ENCODE results near the gene SLC29A2. TPM values are rescaled to one million over a fixed set of nuclear protein-coding genes. Genes with fewer than 3 reads are reported as not detected.

SLC29A2 gene
- total and polyA plus RNA-seq, 2 donors (not counting 1 experiment from before 2014, with no cell fraction given), result 16.2 to 18.5 TPM

GRCh38 chr11:66408488-66409214, 37.1 kb upstream of the SLC29A2 start:
- POLR2A ChIA-PET, result interaction anchor here (2.6 kb wide), 1 partner anchor 269 kb away, joined by 15 read pairs; the partner anchor contains the start of gene RBM4B
- Histone ChIP-seq H3K4me2 (replicated peaks; ENCODE audit: low read depth, low read length, poor library complexity, severe bottlenecking) (peak overlapping the region; percentile 88), H3K4me3 (ENCODE audit: control extremely low read depth in 1 of 5, extremely low read depth in 1 of 5, insufficient read depth in 1 of 5, low read depth in 2 of 5, low read length in 4 of 5) (peak overlapping the region in 4 of 5 experiments; percentile 5 to 57 (median 27)), H3K36me3 (replicated peaks in 1 of 2; ENCODE audit: control extremely low read depth in 1 of 2, control insufficient read depth in 1 of 2, extremely low read depth in 1 of 2, insufficient read depth in 2 of 2, low read length in 1 of 2) (no peaks in the 10 kb centered on the region), H3K27ac (ENCODE audit: low read length in 2 of 2) (no peak overlapping the region), H3K79me2 (ENCODE audit: control insufficient read depth, insufficient read depth, low read length) (no peaks in the 10 kb centered on the region), H3K9ac (ENCODE audit: low read length) (peak overlapping the region; percentile 40), H3K9me3 (ENCODE audit: control extremely low read depth in 1 of 3, control insufficient read depth in 2 of 3, insufficient read depth in 1 of 3, low read length in 2 of 3) (no peaks in the 10 kb centered on the region), H2AFZ (ENCODE audit: insufficient read depth, low read depth, low read length, poor library complexity, severe bottlenecking) (peak overlapping the region; percentile 38), H3K27me3 (replicated peaks in 1 of 4; ENCODE audit: control extremely low read depth in 1 of 4, control insufficient read depth in 3 of 4, insufficient read depth in 4 of 4, low read length in 3 of 4) (peaks cover 0 to 49% (median 12%) of the 10 kb centered on the region in 4 experiments), H3K4me1 (ENCODE audit: control insufficient read depth in 2 of 2, insufficient read depth in 2 of 2, low read length in 2 of 2) (peaks cover 5 to 6% of the 10 kb centered on the region in 2 donors), H4K20me1 (ENCODE audit: control insufficient read depth, insufficient read depth, low read length, poor library complexity, severe bottlenecking) (no peaks in the 10 kb centered on the region)
- peak; percentile 93 for DNase-seq
- Mint-ChIP-seq H3K4me1 (peaks cover 4% of the 10 kb centered on the region), H3K4me3 (peak overlapping the region; percentile 79), H3K9me3 (ENCODE audit: insufficient read depth) (no peaks in the 10 kb centered on the region), H3K27ac (no peak overlapping the region), H3K27me3 (peaks cover 53% of the 10 kb centered on the region)
- TF ChIP-seq EZH2 (IDR thresholded peaks at IDR 0.05; ENCODE audit: borderline replicate concordance, insufficient read depth, low read depth, low read length, poor library complexity, severe bottlenecking) (no peak), CTCF (IDR thresholded peaks at IDR 0.05) (peak; percentile 100)
- WGBS (ENCODE audit: insufficient coverage), result under 1% methylated on average over 59 of the region's 63 CpGs
- ATAC-seq (ENCODE audit: low read depth), result peak; percentile 96
- CTCF ChIA-PET, result interaction anchor here (0.6 to 7.8 kb wide), 19 partner anchors 8 to 475 kb away, joined by 3 to 92 read pairs (median 5); partner anchors contain the start of genes DPP3, MRPL11, NPAS4 and RBM4B
- intact Hi-C loops (cut with micrococcal nuclease), result loop anchor here (1.0 to 2.0 kb wide), 6 partner anchors 22 to 475 kb away; no protein-coding TSS in a partner anchor

- intact Hi-C loops (cut with micrococcal nuclease), result loop anchor here (1.0 to 2.0 kb wide), 6 partner anchors 23 to 476 kb away; no protein-coding TSS in a partner anchor
- H3K27ac Mint-ChIP-seq, result no peak overlapping the region
- no peak overlapping the region for H3K27ac ChIP-seq (ENCODE audit: low read length in 2 of 2)
- H4K20me1 ChIP-seq (ENCODE audit: control insufficient read depth, insufficient read depth, low read length, poor library complexity, severe bottlenecking), result no peaks in the 10 kb centered on the region
- H3K79me2 ChIP-seq (ENCODE audit: control insufficient read depth, insufficient read depth, low read length), result no peaks in the 10 kb centered on the region
- H2AFZ ChIP-seq (ENCODE audit: insufficient read depth, low read depth, low read length, poor library complexity, severe bottlenecking), result no peak overlapping the region
- peaks cover 5 to 6% of the 10 kb centered on the region in 2 donors for H3K4me1 ChIP-seq (ENCODE audit: control insufficient read depth in 2 of 2, insufficient read depth in 2 of 2, low read length in 2 of 2)
- H3K4me3 ChIP-seq (ENCODE audit: control extremely low read depth in 1 of 5, extremely low read depth in 1 of 5, insufficient read depth in 1 of 5, low read depth in 2 of 5, low read length in 4 of 5), result no peak overlapping the region
- peaks cover 4% of the 10 kb centered on the region for H3K4me1 Mint-ChIP-seq
- H3K9ac ChIP-seq (ENCODE audit: low read length), result no peak overlapping the region
- no peaks in the 10 kb centered on the region for H3K9me3 Mint-ChIP-seq (ENCODE audit: insufficient read depth)
- no peak overlapping the region for H3K4me3 Mint-ChIP-seq
- no peak for DNase-seq
- peaks cover 44% of the 10 kb centered on the region for H3K27me3 Mint-ChIP-seq
- peaks cover 0 to 46% (median 12%) of the 10 kb centered on the region in 4 experiments for H3K27me3 ChIP-seq (replicated peaks in 1 of 4; ENCODE audit: control extremely low read depth in 1 of 4, control insufficient read depth in 3 of 4, insufficient read depth in 4 of 4, low read length in 3 of 4)
- H3K36me3 ChIP-seq (replicated peaks in 1 of 2; ENCODE audit: control extremely low read depth in 1 of 2, control insufficient read depth in 1 of 2, extremely low read depth in 1 of 2, insufficient read depth in 2 of 2, low read length in 1 of 2), result no peaks in the 10 kb centered on the region
- ATAC-seq (ENCODE audit: low read depth), result no peak
- H3K9me3 ChIP-seq (ENCODE audit: control extremely low read depth in 1 of 3, control insufficient read depth in 2 of 3, insufficient read depth in 1 of 3, low read length in 2 of 3), result no peaks in the 10 kb centered on the region
- POLR2A ChIA-PET, result interaction anchor here (2.6 kb wide), 1 partner anchor 270 kb away, joined by 15 read pairs; the partner anchor contains the start of gene RBM4B
- WGBS (ENCODE audit: insufficient coverage), result 76% methylated on average over 4 of the region's 5 CpGs
- CTCF ChIA-PET, result interaction anchor here (0.8 to 7.8 kb wide), 18 partner anchors 8 to 427 kb away, joined by 3 to 92 read pairs (median 5); partner anchors contain the start of genes CTSF, DPP3, MRPL11 and NPAS4
- TF ChIP-seq EZH2 (IDR thresholded peaks at IDR 0.05; ENCODE audit: borderline replicate concordance, insufficient read depth, low read depth, low read length, poor library complexity, severe bottlenecking) (no peak), CTCF (IDR thresholded peaks at IDR 0.05) (no peak)
- H3K4me2 ChIP-seq (replicated peaks; ENCODE audit: low read depth, low read length, poor library complexity, severe bottlenecking), result no peak overlapping the region
Observed at GRCh38 chr11:66407651-66408050, 36.1 kb upstream of the SLC29A2 start.

Data from B cell (primary cell).